GM19467 (cell line): ENCODE data around the gene MASP1.
"Not testable (repeated sequence)": the region's sequence is repeated elsewhere in the genome, so short reads cannot be mapped to it uniquely, and the experiment has no call there.

ENCODE experiments used
- ATAC-seq: cut with Tn5 transposase; IDR thresholded peaks from one replicate; pipeline ENCODE4 v1.9.1; 2021; ENCODE audit warnings: mild to moderate bottlenecking, moderate library complexity; ENCODE audit not compliant: unreplicated experiment

Gene MASP1

GRCh38 chr3:187267306-187267705 lies 24.2 kb downstream of the MASP1 start:
- ATAC-seq = no peak

GRCh38 chr3:187266691-187267090 lies 24.8 kb downstream of the MASP1 start:
- ATAC-seq = no peak

- no peak for ATAC-seq
Observed at GRCh38 chr3:187265461-187265955, 26.0 kb downstream of the MASP1 start.

- no peak for ATAC-seq
Observed at GRCh38 chr3:187264911-187265310, 26.6 kb downstream of the MASP1 start.

- ATAC-seq = no peak
Observed at GRCh38 chr3:187264021-187264420, 27.5 kb downstream of the MASP1 start.

- ATAC-seq = no peak
Observed at GRCh38 chr3:187263270-187263669, 28.3 kb downstream of the MASP1 start.

- ATAC-seq = no peak
Observed at GRCh38 chr3:187262360-187262759, 29.2 kb downstream of the MASP1 start.

- ATAC-seq = no peak
Observed at GRCh38 chr3:187261541-187261969, 30.0 kb downstream of the MASP1 start.

GRCh38 chr3:187259171-187259570 lies 32.4 kb downstream of the MASP1 start:
- ATAC-seq = no peak

GRCh38 chr3:187257992-187258692 lies 33.4 kb downstream of the MASP1 start:
- ATAC-seq = no peak

GRCh38 chr3:187257471-187257870 lies 34.1 kb downstream of the MASP1 start:
- no peak for ATAC-seq

GRCh38 chr3:187256051-187256616 lies 35.4 kb downstream of the MASP1 start:
- no peak for ATAC-seq

GRCh38 chr3:187255314-187255713 lies 36.2 kb downstream of the MASP1 start:
- no peak for ATAC-seq

GRCh38 chr3:187252311-187252710 lies 39.2 kb downstream of the MASP1 start:
- no peak for ATAC-seq

- no peak for ATAC-seq
Observed at GRCh38 chr3:187251599-187251998, 39.9 kb downstream of the MASP1 start.

GRCh38 chr3:187247398-187247797 lies 44.1 kb downstream of the MASP1 start:
- ATAC-seq = no peak

- ATAC-seq = no peak
Observed at GRCh38 chr3:187243933-187244524, 47.5 kb downstream of the MASP1 start.

GRCh38 chr3:187242900-187243299 lies 48.6 kb downstream of the MASP1 start:
- ATAC-seq = no peak

- no peak for ATAC-seq
Observed at GRCh38 chr3:187242435-187242834, 49.1 kb downstream of the MASP1 start.

- ATAC-seq = not testable (repeated sequence)
Observed at GRCh38 chr3:187238835-187239234, 52.7 kb downstream of the MASP1 start.

GRCh38 chr3:187238239-187238638 lies 53.3 kb downstream of the MASP1 start:
- ATAC-seq = no peak

GRCh38 chr3:187237741-187238140 lies 53.8 kb downstream of the MASP1 start:
- no peak for ATAC-seq
